8988T (cell line): Measurements from ENCODE around the gene ROBO4.

Experiments used
- DNase-seq: peaks from one replicate; pipeline ENCODE4 v3.0.0; 2011

The ROBO4 gene

DNA sequence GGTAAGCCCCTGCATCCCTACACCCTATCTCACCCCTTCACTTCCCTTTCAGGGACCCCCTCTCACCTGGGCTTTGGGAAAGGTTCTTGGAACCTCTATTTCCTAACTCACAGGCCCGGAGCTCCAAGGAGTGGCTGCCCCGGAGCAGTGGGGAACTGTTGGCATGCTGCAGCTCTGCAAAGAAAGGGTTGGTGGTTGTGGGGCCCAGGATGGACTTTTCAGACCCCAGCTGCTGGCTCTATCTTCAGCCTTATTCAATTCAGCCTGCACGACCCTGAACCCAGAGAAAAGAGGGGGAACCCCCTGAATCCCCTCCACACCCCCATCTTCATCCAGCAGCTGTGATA, 10.0 kb downstream of the ROBO4 start:
- peak; percentile 3 for DNase-seq

DNA sequence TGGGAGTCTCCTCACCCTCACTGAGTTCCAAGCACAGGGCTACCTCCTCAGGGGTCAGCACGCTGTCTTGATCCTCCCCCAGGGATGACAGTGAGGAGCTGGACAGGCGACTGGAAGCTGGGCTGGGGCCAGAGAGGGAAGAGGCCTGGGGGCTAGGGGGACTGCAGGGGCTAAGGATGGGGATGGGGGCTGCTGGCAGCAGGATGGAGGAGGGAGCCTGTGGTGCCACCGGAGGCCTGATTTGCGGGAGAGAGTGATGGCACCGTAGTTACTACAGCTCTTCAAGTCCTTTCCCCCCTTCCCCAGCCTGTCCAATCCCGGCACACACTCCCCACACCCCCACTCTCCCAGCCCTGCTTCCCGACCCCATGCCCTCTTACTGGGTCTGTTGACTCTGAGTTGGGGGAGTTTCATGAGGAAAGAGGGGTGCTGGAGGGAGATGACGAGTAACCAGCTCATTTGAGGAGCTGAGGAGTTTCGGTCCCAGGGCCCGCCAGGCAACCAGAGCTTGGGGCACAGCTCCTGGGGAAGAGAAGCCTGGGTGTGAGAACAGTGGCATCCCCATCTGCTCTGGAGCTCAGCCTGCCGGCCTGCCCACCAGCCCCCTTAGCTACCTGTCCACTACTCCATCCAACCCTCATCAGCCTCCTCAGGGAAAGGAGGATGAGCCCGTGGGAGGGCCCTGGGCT, 10.5 kb downstream of the ROBO4 start:
- DNase-seq: peak; percentile 8

DNA sequence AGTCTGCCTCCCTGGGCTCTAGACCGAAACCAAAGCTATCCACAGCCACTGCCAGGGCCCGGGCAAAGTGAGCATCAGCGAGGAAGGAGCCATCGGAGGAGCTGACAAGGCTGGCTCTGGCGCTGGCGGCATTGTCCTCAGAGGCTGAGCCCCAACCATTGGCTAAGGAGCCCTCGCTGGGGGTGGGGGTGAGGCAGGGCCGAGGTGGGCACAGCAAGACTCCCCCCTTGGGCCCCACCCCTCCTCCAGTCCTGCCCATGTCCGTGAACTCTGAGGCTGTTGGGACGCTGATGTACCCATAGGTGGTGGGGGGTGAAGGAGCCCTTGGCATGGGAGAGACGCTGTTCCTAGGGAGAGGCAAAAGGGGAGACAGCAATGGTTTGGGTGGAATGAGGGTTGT, 11.2 kb downstream of the ROBO4 start:
- no peak for DNase-seq

DNA sequence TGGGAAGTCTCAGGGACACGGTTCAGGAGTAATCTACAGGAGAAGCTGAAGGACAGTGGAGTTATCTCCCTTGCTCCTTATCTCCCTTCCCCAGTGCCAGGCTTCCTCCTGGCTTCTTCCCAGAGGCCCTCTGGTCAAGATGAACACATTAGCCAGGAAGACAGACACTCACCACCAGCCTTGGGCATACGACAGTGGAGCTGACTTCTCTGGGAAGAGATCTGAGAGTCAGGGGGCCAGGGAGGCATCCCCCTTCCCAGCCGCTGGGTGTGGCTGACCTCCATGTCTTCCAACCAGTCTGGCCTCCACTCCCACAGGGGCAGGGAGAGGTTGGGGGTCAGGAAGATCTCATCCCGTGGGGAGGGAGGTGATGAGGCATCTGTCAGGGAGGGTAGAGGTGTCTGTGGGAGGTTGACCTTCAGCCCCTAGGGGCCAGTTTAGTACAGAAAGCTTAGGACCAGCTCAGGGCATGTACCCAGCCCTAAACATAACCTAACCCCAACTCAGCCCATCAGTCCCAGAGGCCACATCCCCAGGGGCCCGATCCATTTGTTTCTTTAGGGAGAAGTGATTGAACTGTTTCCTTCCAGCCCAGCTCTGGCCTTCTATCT, 12.7 kb downstream of the ROBO4 start:
- peak; percentile 4 for DNase-seq

DNA sequence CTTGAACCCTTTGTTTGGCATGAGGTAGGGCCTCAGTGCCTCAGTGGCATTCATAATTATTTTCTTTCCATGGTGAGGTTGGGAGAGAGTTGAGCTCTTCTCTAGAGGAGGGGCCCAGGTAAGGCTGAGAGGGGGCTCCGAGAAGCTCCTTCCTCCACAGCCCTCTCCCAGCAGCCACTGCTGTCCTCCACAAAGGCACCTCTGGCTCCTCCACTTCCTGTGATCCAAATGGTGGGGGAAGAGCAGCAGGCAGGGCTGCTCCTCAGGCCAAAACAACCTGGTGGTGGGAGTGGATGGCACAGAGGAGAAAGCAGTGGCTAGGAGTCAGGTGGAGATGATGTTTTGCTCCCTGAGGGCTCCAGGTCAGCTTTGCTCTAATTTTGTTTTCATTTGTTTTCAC, 13.3 kb downstream of the ROBO4 start:
- DNase-seq: peak; percentile 11

DNA sequence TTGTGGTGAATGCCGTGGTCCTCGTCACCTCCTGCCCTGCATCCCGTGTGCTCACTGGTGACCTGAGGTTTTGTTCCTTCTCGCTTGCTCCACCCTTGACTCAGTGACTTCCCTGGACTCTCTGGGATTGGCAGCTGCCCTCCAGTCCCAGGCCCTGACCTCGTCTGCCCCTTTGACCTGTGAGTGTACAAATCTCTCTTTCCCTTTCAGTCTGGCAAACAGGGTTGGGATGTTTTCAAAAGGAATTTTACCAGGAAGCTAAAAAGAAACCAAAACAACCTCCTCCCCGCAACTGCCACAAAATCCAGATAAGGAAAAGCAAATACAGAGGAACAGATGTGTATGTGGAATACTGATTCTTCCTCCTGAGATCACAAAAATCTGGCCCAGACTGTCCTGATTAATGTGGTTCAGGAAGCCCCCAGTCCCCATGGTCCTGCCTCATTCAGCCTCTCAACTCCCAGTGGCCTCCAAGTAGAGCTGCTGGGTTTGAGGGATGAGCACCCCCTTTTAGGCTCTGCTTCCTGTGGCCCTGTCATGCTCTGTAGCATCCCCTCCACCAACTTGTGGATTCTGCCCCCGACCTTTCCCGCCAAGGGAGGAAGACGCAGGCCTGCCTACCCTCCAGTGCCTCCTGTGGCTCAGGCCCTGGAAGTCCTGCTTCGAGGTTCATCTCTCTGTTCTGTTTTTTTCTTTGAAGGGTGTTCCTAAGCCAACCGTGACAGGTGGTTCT, 15.2 kb downstream of the ROBO4 start:
- peak; percentile 9 for DNase-seq

DNA sequence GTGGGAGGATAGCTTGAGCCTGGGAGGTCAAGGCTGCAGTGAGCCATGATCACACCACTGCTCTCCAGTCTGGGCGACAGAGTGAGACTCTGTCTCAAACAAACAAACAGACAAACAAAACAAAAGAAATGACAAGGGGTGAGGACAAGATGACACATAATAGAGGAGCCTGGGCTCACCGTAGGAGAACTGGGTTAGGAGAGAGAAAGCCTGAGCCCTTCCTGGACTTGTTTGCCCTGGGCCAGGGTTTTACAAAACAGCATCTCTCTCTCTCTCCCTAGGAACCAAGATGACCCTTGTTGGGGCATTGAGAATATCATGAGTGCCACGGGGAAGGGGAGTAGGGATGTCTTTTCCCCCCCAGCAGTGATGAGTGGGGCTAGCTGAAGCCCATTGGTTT, 16.7 kb downstream of the ROBO4 start:
- DNase-seq: no peak

DNA sequence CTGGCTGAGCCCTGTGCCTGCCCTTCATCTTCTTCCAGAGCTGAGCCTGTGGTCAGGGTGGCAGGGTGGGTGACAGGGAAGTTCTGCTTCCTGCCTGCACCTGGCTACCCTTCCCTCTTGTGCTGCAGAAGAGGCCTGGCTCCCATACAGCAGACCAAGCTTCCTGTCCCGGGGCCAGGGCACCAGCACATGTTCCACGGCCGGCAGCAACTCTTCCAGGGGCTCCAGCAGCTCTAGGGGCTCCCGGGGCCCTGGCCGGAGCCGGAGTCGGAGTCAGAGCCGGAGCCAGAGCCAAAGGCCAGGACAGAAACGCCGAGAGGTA, 17.4 kb downstream of the ROBO4 start:
- DNase-seq: peak; percentile 2

DNA sequence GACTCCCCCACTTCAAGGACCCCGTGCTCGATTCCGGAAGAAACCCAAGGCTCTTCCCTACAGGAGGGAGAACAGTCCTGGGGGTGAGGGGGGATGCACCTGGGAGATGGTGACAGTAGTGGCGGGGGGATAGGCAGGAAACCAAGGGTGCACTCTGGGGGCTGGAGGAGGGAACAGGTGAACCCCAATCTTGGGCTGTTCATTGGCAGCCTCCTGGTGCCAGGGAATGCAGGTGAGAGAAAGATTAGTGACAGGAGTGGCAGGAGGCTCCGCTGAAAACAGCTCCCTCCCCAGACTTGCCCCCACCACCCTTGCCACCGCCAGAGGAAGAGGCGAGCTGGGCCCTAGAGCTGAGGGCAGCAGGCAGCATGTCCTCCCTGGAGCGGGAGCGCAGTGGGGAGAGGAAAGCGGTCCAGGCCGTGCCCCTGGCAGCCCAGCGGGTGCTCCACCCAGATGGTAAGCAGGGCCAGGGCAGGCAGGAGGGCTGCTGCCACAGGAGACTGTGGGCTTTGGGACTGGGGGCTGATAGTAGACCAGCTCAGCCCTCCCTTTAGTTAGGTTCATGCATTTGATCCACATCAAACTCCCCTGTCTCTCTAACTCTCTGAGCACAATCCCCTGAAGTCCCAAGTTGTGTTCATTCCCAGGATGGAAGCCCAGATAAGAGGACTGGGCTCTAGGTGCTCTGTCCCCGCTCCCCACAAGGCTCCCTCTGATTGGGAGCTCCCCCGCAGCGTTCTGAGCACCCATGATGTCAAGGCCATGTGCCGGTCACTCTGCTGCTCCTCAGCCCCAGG, 18.0 kb downstream of the ROBO4 start:
- DNase-seq: peak; percentile 16

DNA sequence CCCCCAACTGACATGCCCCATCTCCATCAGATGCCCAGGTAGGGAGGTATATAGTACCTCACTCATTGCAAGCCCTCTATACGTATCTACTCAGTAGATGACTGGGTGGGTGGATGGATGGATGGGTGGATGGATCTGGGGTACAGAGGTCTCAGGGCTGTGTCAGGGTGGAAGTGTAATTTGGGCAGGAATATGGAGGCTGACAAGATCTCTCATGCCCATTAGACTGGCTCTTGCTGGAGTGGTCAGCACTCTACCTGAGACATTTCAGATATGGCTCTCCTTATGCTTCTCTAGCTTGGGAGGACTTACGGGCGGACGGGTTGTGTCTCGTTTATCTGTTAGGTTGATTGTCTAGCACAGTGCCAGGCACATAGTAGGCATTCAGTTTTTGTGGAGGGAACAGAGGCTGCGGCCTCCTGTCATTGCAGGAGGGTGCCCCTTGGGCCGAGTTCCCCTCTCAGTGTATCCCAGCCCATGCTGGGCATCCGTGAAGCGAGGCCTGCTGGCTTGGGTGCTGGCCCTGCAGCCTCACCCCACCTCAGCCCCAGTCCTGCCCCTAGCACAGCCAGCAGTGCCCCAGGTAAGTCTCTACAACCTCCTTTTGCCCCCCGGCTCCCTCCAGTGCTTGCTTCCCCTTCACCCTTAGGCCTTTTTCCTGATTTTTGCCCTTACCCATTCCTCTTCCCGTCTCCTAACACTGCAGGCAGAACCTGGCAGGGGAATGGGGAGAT, 18.7 kb downstream of the ROBO4 start:
- DNase-seq: no peak

DNA sequence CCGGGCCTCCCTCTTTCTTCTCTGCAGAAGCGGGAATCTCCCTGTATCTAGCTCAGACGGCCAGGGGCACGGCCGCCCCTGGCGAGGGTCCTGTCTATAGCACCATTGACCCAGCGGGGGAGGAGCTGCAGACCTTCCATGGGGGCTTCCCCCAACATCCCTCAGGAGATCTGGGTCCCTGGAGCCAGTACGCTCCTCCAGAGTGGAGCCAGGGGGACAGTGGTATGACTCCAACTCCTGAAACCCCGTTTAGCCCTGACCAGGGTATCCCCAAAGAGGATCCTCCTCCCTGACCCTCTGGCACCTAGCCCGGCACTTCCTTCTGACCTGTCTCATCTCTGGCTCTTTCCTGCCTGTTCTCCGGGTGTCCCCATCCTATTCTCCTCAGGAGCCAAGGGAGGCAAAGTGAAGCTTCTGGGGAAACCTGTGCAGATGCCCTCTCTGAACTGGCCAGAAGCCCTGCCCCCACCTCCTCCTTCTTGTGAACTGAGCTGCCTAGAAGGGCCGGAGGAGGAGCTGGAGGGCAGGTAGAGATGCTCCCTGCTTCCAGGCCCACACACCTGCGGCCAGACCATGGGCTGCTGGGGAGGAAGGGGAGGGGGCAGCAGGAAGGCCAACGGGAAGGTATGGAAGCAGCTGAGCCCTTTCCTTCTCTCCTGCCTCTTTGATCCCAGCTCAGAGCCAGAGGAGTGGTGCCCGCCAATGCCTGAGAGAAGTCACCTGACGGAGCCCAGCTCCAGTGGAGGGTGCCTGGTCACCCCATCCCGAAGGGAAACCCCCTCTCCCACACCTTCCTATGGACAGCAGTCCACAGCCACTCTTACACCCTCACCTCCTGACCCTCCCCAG, 19.5 kb downstream of the ROBO4 start:
- DNase-seq: no peak

DNA sequence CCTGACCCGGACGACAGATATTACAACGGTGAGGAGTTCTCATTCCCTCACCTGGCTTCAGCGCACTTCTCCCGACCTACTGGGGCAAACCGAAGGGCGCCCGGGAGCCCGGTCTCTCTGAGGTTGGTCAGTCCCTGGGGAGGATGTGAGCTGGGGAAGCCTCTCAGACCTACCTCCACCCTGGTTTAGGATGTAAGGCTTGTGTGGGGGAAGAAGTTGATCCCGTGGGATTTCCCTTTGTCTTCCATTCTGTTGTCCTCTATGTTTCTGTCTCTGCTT, 20.1 kb downstream of the ROBO4 start:
- DNase-seq: no peak

DNA sequence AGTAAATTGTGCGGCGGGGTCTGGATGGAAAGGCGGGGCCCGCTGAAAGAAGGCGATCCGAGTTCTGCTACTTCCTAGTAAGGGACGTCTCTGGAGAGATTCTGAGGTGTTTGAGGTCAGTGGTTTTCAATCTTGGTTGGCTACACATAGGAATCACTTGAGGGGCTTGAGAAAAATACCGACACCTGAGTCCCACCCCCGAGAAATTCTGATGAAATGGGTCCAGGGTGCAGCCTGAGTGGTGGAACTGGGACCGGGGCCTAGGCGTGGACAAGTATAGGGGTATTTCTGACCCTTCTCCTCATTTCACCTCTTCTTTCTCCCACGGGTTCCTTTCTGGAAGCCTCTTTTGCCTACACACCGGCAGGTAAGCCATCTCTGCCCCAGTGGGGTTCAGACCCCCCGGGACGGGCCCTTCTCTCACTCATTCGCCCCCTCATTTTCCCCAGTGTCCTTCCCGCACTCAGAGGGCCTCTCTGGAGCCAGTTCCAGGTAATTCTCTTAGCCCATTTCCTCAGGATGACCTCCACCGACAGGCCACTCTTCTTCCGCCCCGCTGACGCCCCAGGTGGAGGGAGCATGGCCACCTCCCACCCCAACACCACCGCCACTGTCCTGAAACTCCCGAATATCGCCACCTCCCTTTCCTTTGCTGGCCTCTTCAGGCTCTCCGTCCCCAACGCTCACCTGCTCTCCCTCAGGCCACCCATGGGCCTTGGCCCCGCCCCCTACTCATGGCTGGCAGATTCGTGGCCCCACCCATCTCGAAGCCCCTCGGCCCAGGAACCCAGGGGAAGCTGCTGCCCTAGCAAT, 20.6 kb downstream of the ROBO4 start:
- DNase-seq: no peak

DNA sequence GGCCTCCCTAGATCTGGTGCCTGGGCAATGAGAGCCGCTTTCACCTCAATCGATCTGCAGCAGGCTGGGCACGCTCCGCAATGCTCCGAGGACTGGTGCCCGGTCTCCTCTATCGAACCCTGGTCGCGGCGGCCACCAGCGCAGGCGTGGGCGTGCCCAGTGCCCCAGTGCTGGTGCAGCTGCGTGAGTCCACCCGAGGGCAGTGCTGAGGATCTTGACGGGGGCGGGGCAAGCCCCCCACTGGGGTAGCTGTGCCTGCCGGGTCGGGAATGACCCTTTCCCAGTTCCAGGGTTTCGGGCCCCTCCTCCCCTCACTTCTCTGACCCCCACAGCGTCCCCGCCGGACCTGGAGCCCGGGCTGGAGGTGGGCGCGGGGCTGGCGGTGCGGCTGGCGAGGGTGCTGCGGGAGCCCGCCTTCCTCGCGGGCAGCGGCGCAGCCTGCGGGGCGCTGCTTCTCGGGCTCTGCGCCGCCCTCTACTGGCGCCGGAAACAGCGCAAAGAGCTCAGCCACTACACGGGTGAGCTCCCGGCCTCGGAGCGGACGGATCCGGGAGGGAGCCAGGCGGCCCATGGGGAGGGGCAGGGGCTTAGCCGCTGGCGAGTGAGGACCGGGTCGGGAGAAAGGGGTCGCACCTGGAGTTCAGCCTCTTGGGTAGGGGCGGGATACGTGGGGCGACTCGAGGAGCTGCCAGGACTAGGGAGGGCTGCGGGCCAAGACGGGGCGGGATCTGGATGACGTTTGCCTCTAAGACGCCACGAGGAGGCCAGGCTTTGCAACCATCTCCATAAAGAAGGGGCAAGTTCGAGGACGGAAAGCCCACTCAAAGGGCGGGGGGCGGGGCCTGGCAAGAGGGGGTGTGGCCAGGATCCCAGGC, 21.5 kb downstream of the ROBO4 start:
- DNase-seq: peak; percentile 99

DNA sequence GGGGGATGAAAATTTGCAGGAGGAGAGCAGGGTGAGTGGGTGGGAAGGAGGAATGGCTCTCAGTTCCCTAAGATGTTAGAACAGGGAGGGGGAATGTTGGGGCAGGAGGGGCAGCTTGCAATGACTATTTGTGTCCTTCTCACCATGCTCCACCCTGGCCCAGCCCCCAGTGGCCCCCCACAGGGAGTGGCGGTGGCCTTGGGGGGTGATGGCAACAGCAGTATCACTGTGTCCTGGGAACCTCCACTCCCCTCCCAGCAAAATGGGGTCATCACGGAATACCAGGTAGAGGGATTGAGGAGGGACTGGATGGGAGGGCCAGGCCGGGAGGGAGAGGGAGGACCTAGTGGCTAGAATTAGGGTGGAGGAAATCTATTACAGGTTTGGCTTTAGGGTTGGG, 22.3 kb downstream of the ROBO4 start:
- no peak for DNase-seq

DNA sequence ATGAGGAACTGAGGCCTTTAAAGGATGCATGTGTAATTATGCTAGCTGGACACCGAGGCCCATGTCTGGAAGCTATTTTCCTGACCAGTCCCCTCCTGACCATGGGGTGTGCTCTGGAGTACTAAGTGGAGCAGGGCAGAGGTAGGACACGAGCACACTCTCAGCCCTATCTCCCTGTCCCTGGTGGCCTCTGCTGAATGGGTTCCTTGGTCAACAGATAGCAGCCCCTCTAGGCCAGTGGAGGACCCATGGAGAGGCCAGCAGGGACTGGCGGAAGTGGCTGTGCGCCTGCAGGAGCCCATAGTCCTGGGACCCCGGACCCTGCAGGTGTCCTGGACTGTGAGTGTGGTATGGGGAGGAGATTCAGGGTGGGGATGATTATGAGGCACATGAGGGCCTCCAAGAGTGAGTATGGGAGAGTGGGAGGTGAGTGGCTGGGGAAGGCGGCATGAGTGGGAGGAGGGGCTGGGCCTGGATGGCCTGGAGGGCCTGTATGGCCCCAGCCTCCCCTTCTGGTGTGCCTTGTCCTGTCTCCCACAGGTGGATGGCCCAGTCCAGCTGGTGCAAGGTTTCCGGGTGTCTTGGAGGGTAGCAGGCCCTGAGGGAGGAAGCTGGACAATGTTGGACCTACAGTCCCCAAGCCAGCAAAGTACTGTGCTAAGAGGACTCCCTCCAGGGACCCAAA, 23.0 kb downstream of the ROBO4 start:
- DNase-seq: no peak

DNA sequence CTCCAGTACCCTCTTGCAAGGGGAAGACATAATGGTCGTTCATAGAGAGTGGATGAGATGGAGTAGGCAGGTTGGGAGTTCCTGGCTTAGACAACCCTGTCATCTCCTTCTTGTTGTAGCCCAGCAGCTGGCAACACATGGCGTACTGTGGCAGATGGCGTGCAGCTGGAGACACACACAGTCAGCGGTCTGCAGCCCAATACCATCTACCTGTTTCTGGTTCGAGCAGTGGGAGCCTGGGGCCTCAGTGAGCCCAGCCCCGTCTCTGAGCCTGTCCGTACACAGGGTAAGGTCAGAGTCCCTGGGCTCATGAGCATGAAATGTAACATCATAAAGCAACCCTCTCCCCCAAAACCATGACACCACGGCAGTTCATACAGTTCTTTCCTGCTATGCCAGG, 23.7 kb downstream of the ROBO4 start:
- no peak for DNase-seq

DNA sequence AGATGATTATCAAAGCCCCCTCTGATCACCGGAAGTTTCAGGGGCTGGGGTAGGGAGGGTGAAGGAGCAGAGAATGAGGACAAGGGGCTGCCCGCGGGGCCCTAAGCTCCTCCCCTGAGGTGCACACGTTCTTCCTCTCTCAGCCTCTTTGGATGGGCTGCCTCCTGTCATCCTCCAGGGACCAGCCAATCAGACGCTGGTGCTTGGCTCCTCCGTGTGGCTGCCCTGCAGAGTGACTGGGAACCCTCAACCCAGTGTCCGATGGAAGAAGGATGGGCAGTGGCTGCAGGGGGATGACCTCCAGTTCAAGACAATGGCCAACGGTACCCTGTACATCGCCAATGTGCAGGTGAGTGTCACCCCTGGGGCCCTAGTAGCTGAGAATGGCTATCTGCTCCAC, 24.9 kb downstream of the ROBO4 start:
- no peak for DNase-seq

DNA sequence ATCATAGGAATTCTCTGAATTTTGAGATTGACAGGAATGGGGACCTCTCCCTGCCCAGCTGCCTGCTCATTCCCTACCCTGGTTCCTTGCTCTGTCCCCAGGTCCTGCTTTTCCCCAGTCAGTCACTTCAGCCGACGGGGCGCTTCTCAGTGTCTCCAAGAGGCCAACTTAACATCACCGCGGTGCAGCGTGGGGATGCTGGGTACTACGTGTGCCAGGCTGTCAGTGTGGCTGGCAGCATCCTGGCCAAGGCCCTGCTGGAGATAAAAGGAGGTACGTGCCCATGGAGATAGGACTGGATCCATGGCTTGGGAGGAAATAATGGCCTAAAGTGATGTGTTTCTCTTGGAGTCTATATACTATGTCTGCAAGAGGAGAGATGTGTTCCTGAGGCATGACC, 25.4 kb downstream of the ROBO4 start:
- no peak for DNase-seq

DNA sequence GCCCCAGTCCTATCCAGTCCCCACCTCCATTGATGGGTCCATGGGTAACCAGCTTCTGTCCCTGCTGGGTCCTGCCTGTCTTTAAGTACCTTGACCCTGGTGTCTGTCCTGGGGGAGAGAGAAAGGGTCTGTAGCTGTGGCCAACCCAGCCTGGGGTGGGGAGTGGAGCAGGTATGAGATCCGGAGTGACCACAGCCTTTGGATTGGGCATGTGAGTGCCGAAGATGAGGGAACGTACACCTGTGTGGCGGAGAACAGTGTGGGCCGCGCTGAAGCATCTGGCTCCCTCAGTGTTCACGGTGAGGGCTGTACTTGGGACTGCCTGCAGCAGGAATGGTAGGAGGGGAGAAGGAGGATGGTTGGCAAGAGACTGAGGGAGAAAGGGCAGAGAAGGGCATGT, 27.2 kb downstream of the ROBO4 start:
- DNase-seq: no peak
